Endothelial cell of umbilical vein (primary cell): ENCODE data around the gene KCNIP1.

Experiments
- CTCF ChIP-seq, 2 donors: IDR thresholded peaks; 1 replicate in 1 of 2; 2 replicates in 1 of 2; pipeline ENCODE4 v1.5.1; 2011; ENCODE audit warnings: low read length in 2 of 2, mild to moderate bottlenecking in 2 of 2, moderate library complexity in 2 of 2, control low read depth in 1 of 2, inconsistent platforms in 1 of 2, low read depth in 1 of 2; ENCODE audit not compliant: insufficient read depth in 1 of 2; ENCODE audit errors: extremely low read depth in 1 of 2
- POLR2A ChIP-seq: IDR thresholded peaks from 2 replicates; pipeline ENCODE4 v1.6.1; 2012; ENCODE audit warnings: low read depth, mild to moderate bottlenecking, control low read depth, low read length

GRCh38 chr5:170482511-170482910 is 21.3 kb upstream of the KCNIP1 start:
- TF ChIP-seq CTCF (IDR thresholded peaks at IDR 0.05; ENCODE audit: extremely low read depth in 1 of 2, insufficient read depth in 1 of 2, low read depth in 1 of 2, low read length in 2 of 2), result no peak
- TF ChIP-seq POLR2A, result no peak
